HG02885 (cell line): ENCODE data around the gene LAGE3.

ENCODE experiments used
- ATAC-seq: cut with Tn5 transposase; IDR thresholded peaks from one replicate; pipeline ENCODE4 v1.9.1; 2021; ENCODE audit warnings: mild to moderate bottlenecking; ENCODE audit not compliant: unreplicated experiment, poor library complexity

LAGE3 gene

DNA sequence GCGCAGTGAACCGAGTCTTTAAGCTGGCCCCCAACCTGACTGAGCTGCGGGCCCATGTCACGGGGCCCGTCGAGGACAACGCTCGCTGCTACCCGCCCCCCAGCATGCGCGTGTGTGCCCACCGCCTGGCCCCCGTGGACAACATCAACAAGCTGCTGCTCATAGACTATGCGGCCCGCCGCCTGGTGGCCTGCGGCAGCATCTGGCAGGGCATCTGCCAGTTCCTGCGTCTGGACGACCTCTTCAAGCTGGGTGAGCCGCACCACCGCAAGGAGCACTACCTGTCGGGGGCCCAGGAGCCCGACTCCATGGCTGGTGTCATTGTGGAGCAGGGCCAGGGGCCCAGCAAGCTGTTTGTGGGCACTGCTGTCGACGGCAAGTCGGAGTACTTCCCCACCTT is 18.8 kb downstream of the LAGE3 start:
- no peak for ATAC-seq

DNA sequence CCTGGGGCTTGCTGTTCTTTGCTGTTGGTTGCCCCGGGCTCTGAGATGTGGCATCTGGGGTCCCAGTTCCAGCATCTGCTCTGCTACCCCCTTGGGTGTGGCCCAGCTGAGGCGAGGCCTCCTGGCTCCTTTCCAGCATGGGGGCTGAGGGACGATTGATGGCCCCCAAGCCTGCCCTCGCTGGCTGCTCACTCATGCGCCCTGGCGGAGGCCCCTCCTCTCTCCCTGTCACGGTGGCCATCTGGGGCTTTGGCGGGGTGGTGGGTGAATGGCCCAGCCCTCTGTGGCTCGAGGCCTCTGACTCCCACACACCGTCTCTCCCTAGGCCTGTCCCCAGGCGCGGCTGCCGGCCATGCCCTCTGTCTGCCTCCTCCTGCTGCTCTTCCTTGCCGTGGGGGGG is 19.2 kb downstream of the LAGE3 start:
- ATAC-seq, result no peak

DNA sequence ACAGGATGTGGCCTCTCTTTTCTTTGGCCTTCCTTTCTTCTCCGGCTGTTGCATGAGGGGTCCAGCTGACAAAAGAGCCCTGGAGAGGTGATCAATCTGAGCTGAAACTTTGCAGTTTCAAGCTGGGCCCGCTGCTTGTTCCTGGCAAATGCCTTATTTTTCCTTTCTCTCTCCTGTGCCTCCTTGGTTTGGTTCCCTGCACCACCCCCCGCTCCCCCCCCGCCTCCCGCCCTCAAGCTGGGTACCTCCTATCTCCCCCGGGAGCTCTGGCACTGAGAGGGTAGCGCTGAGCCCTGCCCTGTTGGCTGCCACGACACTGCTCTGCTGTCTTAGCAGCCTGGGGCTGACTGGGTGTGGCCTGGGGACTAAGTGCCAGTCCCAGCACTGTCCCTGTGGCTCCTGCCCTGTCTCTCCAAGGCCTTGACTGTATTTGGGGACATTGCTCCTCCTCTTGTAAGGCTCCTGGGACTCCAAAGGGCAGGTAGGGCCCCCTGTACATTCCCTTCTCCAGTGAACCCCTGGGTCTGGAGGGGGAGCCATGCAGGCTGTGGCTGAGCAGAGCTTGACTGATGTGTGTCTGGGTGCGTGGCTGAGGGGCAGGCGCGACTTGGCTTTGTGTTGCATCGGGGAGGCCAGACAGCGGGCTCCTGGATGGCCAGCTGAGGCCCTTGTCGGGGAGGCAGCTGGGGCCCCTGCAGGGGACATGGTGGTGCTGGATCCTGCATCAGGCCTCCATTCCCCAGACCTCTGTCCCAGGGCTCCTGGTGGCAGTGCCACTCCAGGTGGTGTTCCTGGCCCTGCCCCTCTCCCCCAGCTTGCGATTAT is 19.9 kb downstream of the LAGE3 start:
- ATAC-seq, result no peak

DNA sequence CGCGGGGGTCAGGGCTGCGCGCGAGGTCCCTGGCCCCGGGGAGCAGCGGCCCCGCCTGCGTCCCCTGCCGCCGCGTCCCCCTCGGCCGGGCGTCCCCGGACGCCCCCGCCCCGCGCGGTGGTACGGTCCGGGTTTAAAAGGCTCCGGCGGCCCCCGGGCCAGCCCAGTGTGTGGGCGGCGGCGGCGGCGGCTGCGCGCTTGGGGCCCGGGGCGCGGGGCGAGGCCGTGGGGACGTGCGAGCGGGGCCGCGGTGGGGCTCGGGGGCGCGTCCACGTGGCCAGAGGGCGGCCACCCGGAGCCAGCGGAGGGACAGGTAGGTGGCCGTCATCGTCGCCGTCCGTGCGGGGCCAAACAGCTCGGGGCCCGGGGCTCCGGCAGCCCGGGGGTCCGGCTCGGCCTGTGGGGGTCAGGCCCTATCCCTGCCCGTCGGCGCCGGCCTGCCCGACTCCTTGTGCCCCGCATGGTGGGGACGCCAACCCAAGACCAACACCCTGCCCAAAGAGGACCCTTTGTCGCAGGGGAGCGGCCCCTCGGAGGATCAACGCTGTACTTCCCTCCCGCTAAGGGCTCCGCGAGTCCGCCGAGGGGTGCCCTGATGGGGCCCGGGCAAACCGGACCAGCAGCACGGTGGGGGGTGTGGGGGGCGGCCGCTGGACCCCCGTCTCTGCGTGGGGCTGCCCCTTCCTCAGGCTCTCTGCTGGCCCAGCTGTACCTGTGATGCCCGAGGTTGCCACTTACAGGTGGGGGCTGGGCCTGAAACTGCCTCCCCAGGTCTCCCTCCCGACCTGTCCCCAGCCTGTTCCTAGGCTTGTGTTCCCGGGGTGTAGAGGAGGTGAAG is 20.7 kb downstream of the LAGE3 start, which contains the start of gene PLXNA3:
Gene PLXNA3, plus strand, starts transcription at position 166 of the 838 bp plus-strand sequence. CDS start 1,903 bp downstream, outside the sequence.
- peak; percentile 65 for ATAC-seq

DNA sequence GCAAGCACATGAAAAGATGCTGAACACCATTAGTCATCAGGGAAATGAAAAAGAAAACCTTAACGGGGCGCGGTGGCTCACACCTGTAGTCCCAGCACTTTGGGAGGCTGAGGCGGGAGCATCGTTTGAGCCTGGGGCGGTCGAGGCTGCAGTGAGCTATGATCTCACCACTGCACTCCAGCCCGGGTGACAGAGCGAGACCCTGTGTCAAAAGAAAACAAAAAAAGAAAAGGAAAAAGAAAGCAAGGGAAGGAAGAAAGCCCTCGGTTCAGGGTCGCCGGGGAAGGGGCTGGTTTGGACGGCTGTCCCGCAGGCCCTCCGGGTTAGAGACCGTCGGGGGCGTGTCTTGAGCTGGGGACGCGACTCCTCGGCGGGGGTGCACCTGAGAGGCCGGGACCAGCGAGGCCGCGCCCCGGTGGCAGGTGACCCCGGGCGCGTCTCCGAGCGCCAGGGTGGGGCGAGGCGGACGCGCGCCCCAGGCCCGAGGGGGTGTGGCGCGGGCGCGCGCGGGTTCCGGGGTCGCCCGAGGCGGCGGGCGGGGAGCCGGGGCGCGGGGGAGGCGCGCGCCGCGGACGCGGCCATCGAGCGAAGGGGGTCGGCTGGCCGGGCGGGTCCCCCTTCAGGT is 21.5 kb downstream of the LAGE3 start:
- ATAC-seq, result peak; percentile 65

DNA sequence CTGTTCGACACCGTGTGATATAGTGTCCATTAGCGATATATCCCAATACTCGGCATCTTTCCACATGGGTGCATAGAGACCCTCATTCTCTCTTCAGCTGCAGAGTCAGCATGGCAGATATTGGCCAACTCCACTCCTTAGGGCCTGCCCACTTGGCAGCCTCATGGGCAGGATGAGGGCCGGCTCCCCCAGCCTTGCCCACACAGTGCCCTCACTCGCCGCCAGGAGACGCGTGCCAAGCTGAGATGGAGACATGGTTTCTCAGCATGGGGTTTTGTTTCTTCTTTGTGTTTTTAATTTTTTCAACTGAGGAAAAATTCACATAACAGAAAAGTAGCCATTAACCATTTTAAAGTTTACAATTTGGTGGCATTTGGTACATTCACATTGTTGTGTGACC is 26.3 kb downstream of the LAGE3 start:
- no peak for ATAC-seq

DNA sequence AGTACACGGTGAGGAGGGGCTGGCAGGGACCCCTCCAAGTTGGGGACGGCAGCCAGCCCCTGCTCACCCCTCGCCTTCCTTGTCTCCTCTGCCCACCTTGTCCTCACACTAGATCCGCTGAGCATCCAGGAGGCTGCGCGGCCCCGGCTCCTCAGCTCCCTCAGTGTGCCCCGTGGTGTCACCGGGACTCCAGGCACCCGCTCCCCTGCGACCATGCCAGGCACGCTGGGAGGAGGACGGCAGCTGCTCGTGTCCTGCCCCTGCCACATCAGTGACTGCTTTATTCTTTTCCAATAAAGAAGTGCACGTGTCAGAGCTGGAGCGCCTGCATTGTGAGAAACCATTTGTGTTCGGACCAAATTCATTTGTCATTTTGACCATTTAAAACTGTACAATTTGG is 28.8 kb downstream of the LAGE3 start:
- ATAC-seq, result no peak

DNA sequence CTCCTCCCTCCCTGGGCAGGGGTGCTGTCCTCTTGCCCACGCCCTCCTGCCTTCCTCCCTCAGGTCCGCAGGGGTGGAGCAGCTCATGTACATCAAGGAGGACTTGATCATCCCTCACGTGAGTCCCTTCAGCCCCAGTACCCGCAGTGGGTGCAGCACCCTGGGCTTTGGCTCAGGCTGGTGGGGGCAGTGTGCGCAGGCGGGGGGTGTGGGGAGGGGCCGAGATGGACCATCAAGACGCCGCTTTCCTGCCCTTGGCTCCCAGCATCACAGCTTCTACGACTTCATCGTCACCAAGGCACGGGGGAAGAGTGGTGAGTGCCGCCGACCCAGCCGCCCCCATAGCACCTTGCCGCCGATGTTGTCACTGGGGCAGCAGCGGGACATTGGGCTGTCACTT is 29.5 kb downstream of the LAGE3 start:
- no peak for ATAC-seq

DNA sequence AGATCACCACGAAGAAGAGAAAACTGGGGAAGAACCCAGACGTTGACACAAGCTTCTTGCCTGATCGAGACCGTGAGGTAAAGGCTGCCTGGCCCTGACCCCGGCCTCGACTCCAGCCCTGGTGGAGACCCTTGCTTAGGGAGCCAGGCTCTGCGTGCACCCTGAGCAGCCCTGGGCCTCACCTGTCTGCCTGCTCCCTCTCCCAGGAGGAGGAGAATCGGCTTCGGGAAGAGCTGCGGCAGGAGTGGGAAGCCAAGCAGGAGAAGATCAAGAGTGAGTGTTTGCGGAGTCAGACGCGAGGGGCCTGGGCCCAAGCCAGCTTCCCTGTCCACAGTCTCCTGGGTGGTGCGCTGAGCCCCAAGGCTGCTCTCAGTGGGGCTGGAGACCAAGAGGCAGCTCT is 30.6 kb downstream of the LAGE3 start:
- no peak for ATAC-seq

DNA sequence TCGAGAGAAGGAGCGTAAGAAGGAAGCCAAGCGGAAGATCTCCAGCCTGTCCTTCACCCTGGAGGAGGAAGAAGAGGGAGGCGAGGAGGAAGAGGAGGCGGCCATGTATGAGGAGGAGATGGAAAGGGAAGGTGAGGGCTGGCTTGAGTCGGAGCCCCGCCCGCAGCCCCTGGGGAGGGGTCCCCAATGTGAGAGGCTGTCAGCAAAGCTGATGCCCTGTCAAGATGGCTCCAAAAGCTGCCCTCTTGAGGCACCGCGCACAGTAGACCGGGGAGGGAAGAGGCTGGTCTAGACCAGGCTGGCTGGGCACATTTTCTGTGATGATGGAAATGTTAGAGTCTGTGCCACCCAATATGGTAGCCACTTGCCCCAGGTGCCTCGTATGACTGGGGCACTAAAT is 32.7 kb downstream of the LAGE3 start:
- no peak for ATAC-seq

DNA sequence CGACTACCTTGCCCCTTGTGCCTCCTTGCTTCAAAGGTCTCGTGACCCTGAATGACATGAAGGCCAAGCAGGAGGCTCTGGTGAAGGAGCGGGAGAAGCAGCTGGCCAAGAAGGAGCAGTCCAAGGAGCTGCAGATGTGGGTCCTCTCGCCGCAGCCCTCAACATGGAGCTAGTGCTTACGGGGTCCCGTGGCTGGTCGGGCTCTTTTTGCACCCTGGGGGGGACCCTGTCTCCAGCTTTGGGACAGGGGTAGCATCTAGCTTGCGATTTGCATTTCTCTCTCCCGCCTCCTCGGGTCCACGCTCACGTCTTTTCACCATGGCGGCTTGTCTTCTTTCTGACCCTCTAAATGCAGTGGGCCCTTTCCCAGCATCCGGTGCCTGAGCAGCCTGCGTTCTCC is 33.3 kb downstream of the LAGE3 start:
- ATAC-seq, result no peak

DNA sequence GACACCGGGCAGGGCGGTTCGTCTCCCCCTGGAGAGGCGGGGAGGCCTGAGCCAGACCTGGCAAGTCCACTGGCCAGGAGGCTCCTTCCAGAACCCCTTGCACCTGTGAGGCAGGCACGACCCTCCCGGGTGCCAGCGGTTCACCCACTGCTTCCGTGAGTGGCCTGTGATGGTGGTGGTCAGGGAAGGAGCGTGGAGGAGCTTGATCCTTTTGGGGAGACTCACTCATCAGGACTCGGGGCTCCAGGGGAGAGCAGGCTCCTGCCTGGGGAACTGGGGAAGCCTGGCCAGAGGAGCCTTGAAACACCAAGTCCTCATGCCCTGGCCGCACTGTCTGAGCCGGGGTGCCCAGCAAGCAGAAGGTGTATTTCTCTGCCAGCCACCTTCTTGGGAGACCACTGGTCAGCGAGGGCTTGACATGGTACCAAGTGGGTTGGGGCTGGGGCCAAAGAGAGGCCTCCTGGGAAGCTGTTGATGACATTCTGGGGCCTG is 34.3 kb downstream of the LAGE3 start:
- no peak for ATAC-seq

DNA sequence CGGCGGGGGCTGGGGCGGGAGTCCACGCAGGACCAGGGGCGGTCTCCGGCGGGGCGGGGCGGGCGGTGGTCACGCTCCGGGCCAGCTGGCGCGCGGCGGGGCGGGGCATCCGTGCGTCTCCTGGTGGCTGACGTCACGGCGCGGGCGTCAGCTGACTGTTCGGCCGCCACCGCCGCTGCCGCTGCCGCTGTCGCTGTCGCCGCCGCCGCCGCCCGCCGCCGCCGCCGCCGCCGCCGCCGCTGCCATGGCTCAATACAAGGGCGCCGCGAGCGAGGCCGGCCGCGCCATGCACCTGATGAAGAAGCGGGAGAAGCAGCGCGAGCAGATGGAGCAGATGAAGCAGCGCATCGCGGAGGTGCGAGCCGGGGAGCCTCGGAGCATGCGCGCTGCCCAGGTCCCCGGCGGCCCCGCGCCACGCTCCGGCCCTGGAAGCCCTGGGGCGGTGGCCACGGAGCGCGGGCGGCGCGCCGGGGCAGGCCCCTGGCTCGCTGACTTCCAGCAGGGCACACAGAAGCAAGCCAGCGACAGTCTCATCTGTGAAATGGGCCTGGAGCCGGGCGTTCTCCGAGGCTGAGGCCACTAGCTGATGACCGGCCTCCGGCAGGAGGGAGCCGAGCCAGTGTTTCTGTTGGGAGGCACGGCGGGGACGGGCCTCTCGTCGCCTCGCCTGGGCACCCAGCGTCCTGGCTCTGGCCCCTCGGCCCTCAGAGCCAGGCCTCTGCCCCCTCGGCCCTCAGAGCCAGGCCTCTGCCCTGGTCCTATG is 34.9 kb downstream of the LAGE3 start, which contains the start of gene FAM50A:
Gene FAM50A, plus strand, starts transcription at position 150 of the 763 bp plus-strand sequence. Its CDS starts 95 bp downstream, at position 245.
- ATAC-seq, result peak; percentile 75

DNA sequence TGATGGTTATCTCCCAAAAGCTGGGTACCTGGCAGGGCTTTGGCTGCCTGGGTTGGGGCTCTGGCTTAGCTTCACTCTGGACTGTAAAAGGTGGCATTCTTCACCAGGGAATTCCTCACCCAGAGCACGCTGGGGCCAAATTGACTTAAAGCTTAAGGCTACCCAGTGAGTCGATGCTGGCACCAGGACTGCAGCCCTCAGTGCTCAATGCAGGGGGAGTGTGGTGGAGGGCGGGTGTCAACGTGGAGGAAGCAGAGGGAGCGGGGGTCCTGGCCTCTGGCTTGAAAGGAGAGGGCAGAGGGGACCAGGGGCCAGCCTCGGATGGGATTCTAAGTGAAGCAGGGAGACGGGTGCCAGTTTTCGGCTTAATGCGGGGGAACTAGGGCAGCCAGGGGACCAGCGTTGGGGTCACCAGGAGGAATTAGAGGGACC is 35.6 kb downstream of the LAGE3 start:
- ATAC-seq, result peak; percentile 3

DNA sequence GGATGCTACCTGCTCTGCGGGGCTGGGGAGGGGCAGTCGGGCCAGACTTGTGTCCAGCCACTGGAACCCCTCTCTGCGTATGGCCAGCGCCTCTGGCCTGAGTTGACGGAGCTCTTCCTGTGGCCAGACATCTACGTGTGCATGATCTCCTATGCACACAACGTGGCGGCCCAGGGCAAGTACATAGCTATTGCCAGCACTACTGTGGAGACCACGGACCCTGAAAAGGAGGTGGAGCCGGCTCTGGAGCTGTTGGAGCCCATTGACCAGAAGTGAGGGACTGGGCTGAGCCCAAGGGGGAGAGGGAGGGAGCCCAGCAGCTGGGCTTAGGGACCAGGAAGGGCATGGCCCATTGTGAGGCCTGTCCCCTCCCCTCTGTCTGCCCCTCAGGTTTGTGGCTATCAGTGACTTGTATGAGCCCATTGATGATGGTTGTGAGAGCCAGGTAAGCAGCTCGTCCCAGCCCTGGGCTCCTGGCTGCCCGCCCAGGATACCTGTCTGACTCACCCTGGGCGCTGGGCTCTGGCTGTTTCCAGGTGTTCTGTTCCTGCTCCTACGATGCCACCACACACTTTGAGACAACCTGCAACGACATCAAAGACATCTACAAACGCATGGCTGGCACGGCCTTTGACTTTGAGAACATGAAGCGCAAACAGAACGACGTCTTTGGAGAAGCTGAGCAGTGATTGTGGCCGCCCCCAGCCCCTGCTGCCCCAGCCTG is 36.9 kb downstream of the LAGE3 start:
- ATAC-seq, result no peak

DNA sequence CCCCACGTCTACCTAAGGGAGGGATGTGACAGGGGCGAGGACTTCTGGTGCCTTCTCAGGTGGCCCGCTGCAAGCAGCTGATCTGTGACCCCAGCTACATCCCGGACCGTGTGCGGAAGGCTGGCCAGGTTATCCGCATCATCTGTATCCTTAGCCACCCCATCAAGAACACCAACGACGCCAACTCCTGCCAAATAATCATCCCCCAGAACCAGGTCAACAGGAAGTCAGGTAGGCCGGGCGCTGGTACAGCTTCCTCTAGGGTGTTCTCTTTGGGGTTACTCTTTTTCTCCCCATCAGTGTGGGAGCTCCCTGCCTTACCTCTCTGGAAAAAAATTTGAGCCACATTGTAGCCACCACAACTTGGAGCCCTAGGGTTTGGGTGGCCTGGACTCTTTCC is 37.5 kb downstream of the LAGE3 start:
- no peak for ATAC-seq

DNA sequence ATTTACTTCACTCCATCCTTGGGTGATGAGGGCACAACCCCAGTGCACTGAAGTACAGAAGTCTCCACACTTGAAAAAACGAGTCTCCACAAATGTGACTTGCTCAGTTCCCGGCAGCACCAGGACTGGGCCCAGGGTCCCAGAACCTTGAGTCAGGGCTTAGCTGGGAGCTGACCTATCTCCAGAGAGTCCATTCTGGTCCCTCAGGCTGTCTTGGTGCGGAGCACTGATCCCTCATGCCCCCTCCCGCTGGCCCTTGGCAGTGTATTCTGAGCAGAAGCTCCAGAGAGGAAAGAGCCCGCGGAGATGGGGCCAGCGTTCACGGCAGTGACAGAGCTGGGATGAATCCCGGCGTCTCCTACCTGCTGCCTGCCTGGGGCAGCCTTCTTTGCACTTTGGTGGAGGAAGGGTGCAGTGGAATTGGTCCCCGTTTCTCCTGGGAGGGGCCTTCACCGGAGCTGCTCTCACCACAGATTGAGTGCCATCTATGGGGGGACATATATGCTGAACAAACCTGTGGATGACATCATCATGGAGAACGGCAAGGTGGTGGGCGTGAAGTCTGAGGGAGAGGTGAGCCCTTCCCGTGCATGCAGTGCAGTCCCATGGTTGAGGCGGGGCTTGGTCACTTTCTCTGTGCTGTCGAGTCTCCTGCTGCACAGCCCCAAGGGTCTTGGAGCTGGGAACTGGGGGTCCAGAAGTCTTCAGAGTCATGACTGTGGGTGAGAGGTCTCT is 38.3 kb downstream of the LAGE3 start:
- no peak for ATAC-seq

DNA sequence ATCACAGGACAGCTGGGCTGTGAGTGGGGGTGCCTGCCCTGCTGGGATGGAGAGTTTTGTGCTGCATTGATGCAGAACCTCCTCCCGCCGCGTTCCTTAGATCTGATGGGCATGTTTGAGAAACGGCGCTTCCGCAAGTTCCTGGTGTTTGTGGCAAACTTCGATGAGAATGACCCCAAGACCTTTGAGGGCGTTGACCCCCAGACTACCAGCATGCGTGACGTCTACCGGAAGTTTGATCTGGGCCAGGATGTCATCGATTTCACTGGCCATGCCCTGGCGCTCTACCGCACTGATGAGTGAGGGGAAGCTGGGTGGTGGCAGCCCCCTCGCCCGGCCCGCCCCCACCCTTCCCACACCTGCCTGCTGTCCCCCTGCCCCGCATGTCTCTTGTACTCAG is 39.2 kb downstream of the LAGE3 start:
- no peak for ATAC-seq
